Thyroid gland (tissue), 4 donors: ENCODE results near the gene GNG8.

ENCODE experiments used
- CTCF ChIP-seq, 6 experiments: fragments of 200-600 bp in 3 of 6; fragments of 450-650 bp in 3 of 6; sonication (generic) in 3 of 6; IDR thresholded peaks; one replicate each; pipeline ENCODE4 v1.5.1; 2016 to 2019; ENCODE audit warnings: antibody characterized with exemption in 6 of 6, mild to moderate bottlenecking in 2 of 6, inconsistent platforms in 1 of 6, moderate library complexity in 1 of 6
- POLR2A ChIP-seq, 2 donors: fragments of 450-650 bp; IDR thresholded peaks; one replicate each; pipeline ENCODE4 v1.6.1; 2017; ENCODE audit warnings: antibody characterized with exemption in 2 of 2, mild to moderate bottlenecking in 2 of 2, moderate library complexity in 1 of 2

GRCh38 chr19:46616631-46617322 is 19.2 kb downstream of the GNG8 start:
- TF ChIP-seq POLR2A (IDR thresholded peaks at IDR 0.05) (no peak), CTCF (IDR thresholded peaks at IDR 0.05) (peak in 3 of 6 experiments; percentile 32 to 54 (median 53))
